OCI-LY3 (cell line): ENCODE measurements around the gene PPP2R2C.

ENCODE experiments used
- EZH2phosphoT487 ChIP-seq: fragments of 200-600 bp; shearing (Covaris generic); IDR thresholded peaks from 2 replicates; pipeline ENCODE4 v1.6.1; 2018; ENCODE audit warnings: antibody characterized with exemption, mixed run types, low read depth
- TF ChIP-seq, protein P1 (sequence below): fragments of 200-600, 300-600 bp; sonication (generic); IDR thresholded peaks from 2 replicates; pipeline ENCODE4 v1.5.1; 2014; ENCODE audit warnings: antibody characterized with exemption, low read length, low read depth

DNA sequence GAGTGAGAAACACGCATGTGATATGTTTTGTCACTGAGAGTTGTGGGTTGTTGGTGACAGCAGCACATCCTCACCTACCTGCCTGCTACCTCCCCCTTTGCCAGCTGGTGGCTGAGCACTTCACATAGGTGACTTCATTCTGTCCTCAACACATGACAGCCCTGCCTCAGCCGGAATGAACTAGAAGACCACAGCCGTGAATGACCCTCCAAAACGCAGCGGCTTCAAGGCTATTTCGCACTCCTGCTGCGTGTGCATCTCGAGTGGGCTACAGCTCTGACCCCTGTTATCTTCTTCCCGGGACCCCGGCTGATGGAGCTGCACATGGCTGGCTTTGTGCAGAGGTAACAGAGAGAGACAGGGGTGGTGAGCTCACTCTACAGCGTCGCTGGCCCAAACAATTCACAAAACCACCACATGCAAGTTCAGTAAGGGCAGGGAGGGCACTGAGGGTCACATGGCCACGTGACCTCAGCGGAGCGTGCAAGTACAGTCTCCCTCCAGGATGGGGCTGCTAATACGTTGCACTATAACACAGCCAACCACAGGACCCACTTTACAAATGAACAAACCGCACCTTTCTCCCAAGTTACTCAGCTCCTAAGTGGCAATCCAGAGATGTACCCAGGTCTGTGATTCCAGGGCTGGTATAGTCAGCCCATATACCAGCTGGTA is 6.3 kb upstream of the PPP2R2C start:
- TF ChIP-seq EZH2phosphoT487, result no peak
- TF ChIP-seq, protein P1, sequence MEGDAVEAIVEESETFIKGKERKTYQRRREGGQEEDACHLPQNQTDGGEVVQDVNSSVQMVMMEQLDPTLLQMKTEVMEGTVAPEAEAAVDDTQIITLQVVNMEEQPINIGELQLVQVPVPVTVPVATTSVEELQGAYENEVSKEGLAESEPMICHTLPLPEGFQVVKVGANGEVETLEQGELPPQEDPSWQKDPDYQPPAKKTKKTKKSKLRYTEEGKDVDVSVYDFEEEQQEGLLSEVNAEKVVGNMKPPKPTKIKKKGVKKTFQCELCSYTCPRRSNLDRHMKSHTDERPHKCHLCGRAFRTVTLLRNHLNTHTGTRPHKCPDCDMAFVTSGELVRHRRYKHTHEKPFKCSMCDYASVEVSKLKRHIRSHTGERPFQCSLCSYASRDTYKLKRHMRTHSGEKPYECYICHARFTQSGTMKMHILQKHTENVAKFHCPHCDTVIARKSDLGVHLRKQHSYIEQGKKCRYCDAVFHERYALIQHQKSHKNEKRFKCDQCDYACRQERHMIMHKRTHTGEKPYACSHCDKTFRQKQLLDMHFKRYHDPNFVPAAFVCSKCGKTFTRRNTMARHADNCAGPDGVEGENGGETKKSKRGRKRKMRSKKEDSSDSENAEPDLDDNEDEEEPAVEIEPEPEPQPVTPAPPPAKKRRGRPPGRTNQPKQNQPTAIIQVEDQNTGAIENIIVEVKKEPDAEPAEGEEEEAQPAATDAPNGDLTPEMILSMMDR, result no peak
